Middle frontal gyrus (tissue), 1 donor: ENCODE data around the gene CCDC12.

ENCODE experiments used
- DNase-seq: peaks from one replicate; pipeline ENCODE4 v3.0.0-alpha.2; 2015; ENCODE audit warnings: low spot score; ENCODE audit errors: extremely low spot score

CCDC12 gene

GRCh38 chr3:46894256-46894655 lies 82.3 kb downstream of the CCDC12 start:
- no peak for DNase-seq

DNA sequence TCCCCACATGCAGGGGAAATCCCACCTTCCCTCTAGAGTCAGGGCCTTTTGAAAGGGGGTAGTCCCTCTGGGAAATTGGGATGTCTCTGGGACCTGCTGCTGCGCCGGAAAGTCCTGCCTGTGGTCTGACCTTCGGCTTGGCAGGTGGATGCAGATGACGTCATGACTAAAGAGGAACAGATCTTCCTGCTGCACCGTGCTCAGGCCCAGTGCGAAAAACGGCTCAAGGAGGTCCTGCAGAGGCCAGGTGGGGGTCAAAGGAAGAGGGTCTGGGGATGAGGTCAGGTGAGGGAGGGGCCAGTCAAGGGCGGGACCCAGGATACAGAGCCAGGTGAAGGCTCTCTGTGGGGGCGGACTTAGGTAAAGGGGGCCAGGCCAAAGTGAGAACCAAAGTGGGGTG lies 82.8 kb downstream of the CCDC12 start:
- no peak for DNase-seq

DNA sequence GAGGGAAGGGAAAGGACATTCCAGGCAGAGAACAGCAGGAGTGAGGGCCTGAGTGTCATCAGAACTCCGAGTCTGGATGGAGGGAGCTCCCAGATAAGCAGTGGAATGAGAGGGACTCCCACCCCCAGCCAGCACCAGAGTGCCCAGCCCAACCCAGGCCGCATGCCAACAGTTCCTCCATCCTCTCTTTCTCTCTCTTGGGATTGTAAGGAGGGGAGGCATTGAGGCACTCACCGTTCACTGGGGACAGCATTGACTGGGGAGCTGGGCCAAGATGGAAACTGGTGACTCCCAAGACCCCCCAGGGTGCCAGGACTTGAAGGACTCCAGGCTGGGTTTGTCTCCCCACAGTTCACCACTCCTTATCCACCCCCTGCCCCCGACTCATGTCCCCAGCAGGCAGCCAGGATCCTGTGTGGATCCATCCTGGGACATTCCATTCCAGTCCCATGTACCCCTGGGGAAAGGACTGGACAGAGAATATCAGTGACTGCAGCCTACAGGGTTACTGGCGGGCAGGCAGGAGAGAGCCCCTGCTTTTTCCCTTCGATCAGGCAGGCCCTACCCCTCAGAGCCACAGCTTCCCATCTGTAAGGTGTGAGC lies 83.3 kb downstream of the CCDC12 start:
- no peak for DNase-seq

- peak; percentile 53 for DNase-seq
Observed at GRCh38 chr3:46892285-46893145, 84.0 kb downstream of the CCDC12 start.

GRCh38 chr3:46891132-46891531 lies 85.4 kb downstream of the CCDC12 start:
- DNase-seq: no peak

DNA sequence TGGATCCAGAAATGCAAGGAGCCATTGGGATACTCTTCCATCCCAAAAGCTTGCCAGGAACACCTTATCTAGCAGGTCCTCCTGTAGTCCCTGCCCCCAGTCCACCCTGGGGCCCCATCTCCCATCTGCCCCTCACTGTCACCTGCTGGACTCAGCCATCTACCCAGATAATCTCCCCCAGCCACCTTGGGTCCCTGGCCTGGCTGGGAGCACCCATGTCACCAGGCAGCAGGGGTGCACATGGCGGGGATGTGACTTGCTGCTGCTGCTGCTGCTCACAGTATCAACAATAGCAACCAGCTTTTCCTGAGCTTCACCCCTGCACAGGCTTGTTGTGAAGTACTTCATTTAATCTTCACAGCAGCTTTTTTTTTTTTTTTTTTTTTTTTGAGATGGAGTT lies 86.4 kb downstream of the CCDC12 start:
- no peak for DNase-seq

GRCh38 chr3:46889381-46890110 lies 87.0 kb downstream of the CCDC12 start:
- DNase-seq: no peak

DNA sequence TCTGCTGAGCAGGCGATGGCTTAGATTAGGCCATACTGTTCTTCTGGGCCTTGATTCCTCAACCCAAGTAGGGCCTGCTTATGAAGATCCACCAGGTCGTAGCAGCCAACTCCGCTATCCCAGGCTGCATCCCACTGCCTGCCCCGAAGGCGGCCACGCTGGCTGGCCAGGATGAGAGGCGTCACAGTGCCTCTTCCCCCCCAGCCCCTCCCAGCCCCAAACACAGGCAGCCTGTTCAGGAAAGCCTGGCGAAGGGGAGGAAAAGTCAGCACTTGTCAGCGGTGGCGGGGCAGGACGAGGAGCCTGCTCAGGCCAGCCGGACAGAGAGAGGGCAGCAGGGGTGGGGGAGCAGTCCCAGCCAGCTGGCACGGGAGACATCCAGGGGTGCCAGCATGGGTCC lies 87.8 kb downstream of the CCDC12 start:
- no peak for DNase-seq

DNA sequence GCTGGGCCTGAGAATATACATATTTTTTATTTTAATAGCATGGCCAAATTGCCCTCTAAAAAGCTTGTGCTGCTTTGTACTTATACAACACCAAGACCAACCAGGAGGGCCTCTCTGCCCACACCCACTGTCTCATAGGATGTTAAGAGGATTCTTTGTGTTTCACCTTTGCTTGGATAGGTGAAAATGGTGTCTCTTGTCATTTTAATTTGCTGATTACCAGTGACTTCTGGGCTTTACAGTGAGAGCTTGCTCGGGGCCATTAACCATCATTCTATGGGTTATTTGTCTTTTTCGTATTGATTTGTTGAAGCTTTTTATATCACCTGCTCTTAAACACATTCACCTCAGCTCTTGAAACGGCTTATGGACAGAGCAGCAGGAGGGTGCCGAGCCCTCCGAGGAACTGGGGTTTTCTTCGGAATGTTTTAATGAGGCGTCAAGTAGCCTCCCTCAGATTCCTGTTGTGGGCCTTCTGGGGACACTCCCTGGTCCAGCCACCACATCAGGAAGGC lies 88.5 kb downstream of the CCDC12 start:
- no peak for DNase-seq

- DNase-seq: no peak
Observed at GRCh38 chr3:46885612-46886011, 90.9 kb downstream of the CCDC12 start.

GRCh38 chr3:46884929-46885328 lies 91.6 kb downstream of the CCDC12 start:
- DNase-seq: no peak

DNA sequence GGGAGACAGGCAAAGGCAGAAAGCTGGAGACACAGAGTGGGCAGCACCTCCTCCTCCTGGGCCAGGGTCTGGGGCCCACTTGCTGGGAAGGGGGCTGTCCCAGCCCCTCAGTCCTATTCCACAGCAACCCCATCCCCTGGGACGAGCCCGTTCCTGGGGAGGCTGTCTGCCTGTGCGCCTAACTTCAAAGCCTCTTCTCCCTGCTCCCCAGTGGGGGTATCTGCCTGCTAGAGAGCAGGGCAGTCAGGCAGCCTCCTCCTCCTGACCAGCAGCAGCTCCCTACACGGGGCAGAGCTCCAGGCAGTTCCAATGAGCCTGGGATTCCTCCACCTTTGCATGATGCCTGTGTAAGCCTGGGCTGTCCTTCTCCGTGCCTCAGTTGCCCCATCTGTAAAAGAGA lies 92.1 kb downstream of the CCDC12 start:
- DNase-seq: no peak

DNA sequence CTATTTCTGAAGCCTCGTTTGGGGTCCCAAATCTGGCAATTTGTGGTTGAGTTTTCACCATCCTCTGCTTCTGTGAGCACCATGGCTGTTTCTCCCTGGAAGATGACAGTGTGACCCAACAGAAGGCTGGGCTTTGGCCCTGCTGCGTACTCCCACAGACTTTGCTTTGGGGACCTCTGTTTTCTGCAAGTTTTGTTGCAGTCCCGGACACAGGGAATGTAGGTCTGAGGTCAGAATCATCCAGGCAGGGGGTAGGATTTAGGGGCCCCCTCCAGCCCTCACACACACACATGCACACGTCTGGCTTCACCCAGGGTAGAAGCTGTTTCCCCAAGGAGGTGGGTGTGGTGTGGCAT lies 92.7 kb downstream of the CCDC12 start:
- DNase-seq: no peak

DNA sequence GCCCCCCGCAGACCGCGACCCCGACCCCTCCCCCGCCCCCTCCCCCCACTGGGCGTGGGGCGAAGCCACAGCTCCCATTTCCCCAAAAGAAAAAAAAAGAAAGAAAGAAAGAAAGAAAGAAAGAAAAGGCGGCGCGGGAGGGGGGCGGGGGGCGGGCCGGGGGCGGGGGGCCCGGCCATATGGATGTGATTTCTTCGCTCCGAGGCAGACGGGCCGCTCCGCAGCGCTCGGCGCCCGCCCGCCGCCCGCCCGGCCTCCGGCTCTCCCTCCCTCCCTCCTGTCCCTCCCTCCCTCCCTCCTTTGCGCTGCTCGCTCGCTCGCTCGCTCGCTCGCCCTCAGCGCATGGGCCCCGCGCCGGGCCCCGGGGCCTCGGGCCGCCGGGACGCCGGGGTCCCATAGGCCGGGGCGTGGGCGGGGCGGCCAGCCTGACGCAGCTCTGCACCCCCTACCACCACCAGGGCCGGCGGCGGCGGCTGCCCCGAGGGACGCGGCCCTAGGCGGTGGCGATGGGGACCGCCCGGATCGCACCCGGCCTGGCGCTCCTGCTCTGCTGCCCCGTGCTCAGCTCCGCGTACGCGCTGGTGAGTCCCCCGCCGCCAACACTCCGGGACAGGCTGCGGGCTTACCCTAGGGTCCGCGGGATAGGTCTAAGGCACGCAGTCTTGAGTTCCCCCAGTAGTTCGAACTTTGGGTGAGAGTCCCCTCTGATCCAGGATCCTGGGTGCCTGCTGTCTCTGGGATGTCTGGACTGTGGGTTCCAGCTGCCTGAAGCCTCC lies 93.3 kb downstream of the CCDC12 start:
- DNase-seq: no peak

DNA sequence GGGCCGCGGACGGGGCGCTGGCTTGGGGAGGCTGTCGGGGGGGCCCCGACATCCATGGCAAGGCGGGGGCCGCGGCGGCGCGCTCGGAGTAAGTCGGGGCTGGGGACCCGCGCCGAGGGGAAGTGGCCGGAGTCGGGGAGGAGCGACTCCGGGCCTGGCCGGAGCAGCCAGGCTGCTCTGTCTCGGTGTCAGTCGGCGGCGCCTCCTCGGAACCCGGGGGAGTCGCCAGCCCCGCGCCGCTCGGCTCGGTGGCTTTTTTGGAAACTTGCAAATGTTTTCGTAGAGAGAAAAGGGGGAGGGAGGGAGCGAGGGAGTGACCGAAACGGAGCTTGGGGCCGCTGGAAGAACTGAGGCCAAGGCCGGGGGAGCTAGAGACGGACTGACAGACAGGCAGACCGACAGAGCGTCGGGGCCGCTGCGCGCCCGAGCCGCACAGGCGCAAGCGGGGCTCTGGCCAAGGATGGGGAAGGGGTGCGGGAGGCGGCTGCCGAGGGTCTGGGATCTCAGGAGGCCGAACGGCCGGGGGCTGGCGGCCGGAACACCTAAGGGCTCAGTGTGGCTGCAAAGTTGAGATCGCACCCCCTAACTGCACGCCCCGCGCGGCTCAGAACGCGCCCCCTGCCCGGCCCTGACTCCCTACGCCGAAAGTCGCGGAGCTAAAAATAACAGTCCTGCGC lies 94.0 kb downstream of the CCDC12 start:
- DNase-seq: no peak

DNA sequence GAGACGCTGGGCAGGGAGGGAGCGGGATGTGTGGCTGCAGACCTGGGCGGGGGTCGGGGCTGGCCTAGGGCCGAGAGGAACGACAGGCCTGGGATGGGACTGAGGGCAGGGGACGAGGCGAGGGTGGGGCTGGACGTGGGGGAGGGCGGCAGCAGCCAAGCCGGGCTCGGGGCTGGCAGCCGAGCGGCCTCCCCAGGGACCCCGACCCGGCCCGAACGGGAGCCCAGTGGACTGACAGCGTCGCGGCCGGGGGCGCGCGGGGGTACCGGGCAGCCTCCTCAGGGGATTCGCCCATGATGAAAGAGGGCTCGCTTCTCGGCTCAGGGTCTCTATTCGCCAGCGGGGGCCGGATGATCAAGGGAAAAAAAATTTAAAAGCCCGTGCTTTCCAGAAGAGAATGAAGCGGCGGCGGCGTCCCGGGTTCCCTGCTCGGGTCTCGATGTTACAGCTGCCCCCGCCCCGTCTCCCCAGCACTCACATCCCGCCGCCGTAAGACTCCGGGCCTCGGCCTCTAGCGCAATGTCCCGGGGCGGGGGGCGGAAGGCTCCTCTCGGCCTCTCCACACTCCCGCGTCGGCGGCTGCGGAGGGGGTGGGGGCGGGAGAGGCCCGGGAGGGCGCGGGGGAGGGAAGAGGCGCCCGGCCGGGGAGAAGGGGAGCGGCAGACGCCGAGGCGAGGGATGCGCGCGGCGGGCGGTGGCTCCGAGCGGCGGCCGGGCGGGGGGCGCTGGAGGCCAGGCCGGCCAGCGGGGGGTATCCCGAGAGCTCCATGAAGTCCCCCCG lies 94.8 kb downstream of the CCDC12 start:
- no peak for DNase-seq

GRCh38 chr3:46880884-46881595 lies 95.5 kb downstream of the CCDC12 start:
- no peak for DNase-seq

DNA sequence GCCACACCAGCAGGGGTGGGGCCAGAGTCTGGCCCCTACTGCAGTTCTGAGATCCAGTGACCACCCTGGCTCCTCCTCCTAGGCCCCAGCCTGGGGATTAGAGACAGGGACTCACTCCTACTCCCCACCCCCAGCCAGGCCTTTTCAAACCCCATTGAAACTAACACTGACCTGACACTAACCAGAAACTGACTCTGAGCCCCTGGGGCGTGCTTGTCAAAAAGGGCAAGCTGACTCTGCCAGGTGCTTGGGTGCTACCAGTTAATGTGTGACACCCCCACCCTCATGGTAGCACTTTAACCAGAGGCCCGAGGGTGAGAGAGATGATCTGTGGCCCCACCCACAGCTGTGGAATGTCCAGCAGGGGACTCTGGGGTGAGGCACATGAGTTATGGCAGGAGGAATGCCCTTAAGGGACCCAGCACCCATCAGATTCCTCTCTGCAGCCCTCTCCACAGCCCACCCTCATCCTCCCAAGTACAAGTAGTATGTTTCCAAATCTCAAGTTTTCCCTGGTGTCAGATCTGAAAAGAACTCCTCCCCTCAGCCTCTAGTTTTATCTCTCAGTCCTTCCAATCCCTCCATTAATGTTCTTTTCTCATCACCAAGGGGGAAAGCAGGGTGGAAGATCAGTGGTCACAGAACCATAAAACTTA lies 97.6 kb downstream of the CCDC12 start:
- DNase-seq: no peak
